Measurements from ENCODE around the gene MEP1A.
A peak's percentile ranks its signal among the peaks of the same experiment; 100 is the strongest.
"Not testable (repeated sequence)": the region's sequence is repeated elsewhere in the genome, so short reads cannot be mapped to it uniquely, and the experiment has no call there.

Gene MEP1A

GRCh38 chr6:46834991-46835390, 41.8 kb downstream of the MEP1A start:
- DNase-seq = not testable (repeated sequence)

GRCh38 chr6:46838033-46838432, 44.8 kb downstream of the MEP1A start:
- DNase-seq = no peak

- DNase-seq = not testable (repeated sequence)
Observed at GRCh38 chr6:46842252-46842846, 49.2 kb downstream of the MEP1A start.

GRCh38 chr6:46845126-46845525, 51.9 kb downstream of the MEP1A start:
- no peak for DNase-seq

- peak; percentile 84 for DNase-seq
Observed at GRCh38 chr6:46848684-46849360, 55.6 kb downstream of the MEP1A start.

GRCh38 chr6:46849361-46849690, 56.1 kb downstream of the MEP1A start:
- no peak for DNase-seq

- DNase-seq = no peak
Observed at GRCh38 chr6:46850792-46851191, 57.6 kb downstream of the MEP1A start.

GRCh38 chr6:46851576-46851975, 58.4 kb downstream of the MEP1A start:
- not testable (repeated sequence) for DNase-seq

GRCh38 chr6:46855966-46856365, 62.8 kb downstream of the MEP1A start:
- DNase-seq = not testable (repeated sequence)

GRCh38 chr6:46862381-46862780, 69.2 kb downstream of the MEP1A start:
- no peak for DNase-seq

GRCh38 chr6:46863791-46864190, 70.6 kb downstream of the MEP1A start:
- no peak for DNase-seq

- DNase-seq = no peak
Observed at GRCh38 chr6:46865221-46865620, 72.0 kb downstream of the MEP1A start.

GRCh38 chr6:46867411-46867810, 74.2 kb downstream of the MEP1A start:
- DNase-seq = no peak

GRCh38 chr6:46876126-46876525, 82.9 kb downstream of the MEP1A start:
- no peak for DNase-seq

GRCh38 chr6:46879003-46879402, 85.8 kb downstream of the MEP1A start:
- no peak for DNase-seq

- DNase-seq = no peak
Observed at GRCh38 chr6:46882645-46883044, 89.5 kb downstream of the MEP1A start.

GRCh38 chr6:46888031-46888430, 94.8 kb downstream of the MEP1A start:
- no peak for DNase-seq

- DNase-seq = no peak
Observed at GRCh38 chr6:46888578-46888977, 95.4 kb downstream of the MEP1A start.

All from right kidney (tissue), 1 donor.